Sigmoid colon (tissue), 7 donors: ENCODE results near the gene DROSHA. TPM values are rescaled to one million over a fixed set of nuclear protein-coding genes. Genes with fewer than 3 reads are reported as not detected.
"Not testable (repeated sequence)": the region's sequence is repeated elsewhere in the genome, so short reads cannot be mapped to it uniquely, and the experiment has no call there.

Experiments
- DNase-seq: peaks from one replicate; pipeline ENCODE4 v3.0.0-alpha.2; 2019
- H3K27ac ChIP-seq, 4 donors: fragments of 200-600 bp; sonication (generic); one replicate each; pipeline ENCODE4 v1.5.1; 2016 to 2019; ENCODE audit warnings: mild to moderate bottlenecking in 1 of 4
- H3K27me3 ChIP-seq, 3 donors: fragments of 200-600 bp; sonication (generic); one replicate each; pipeline ENCODE4 v1.5.1; 2019; ENCODE audit warnings: mild to moderate bottlenecking in 1 of 3
- H3K36me3 ChIP-seq, 4 donors: fragments of 200-600 bp; sonication (generic); one replicate each; pipeline ENCODE4 v1.5.1; 2016 to 2019
- H3K4me1 ChIP-seq, 4 donors: fragments of 200-600 bp; sonication (generic); one replicate each; pipeline ENCODE4 v1.5.1; 2017 to 2019
- H3K4me3 ChIP-seq, 4 donors: fragments of 200-600 bp; sonication (generic); one replicate each; pipeline ENCODE4 v1.5.1; 2017 to 2019; ENCODE audit warnings: mild to moderate bottlenecking in 2 of 4, moderate library complexity in 1 of 4
- H3K9me3 ChIP-seq, 4 donors: fragments of 200-600 bp in 3 of 4; sonication (generic) in 3 of 4; one replicate each; pipeline versions ENCODE4 v1.5.1 to v1.6.1; 2013 to 2019
- EP300 ChIP-seq, 4 donors: sonication (generic); formaldehyde crosslinking; IDR thresholded peaks; one replicate each; pipeline ENCODE4 v1.6.1; 2017; ENCODE audit warnings: antibody characterized with exemption in 4 of 4
- POLR2A ChIP-seq, 2 donors: fragments of 450-650 bp; IDR thresholded peaks; one replicate each; pipeline ENCODE4 v1.6.1; 2016; ENCODE audit warnings: antibody characterized with exemption in 2 of 2, mild to moderate bottlenecking in 2 of 2, moderate library complexity in 2 of 2
- POLR2AphosphoS5 ChIP-seq, 4 donors: sonication (generic); formaldehyde crosslinking; IDR thresholded peaks; one replicate each; pipeline ENCODE4 v1.6.1; 2017; ENCODE audit warnings: antibody characterized with exemption in 4 of 4
- WGBS, 2 donors: extraction: QIAGEN DNeasy Blood & Tissue Kit; methylation state at CpG; one replicate each; pipeline ENCODE4 v1.1.7; 2013; 5-methylcytosine and 5-hydroxymethylcytosine counted together
- intact Hi-C: fragments of 100-400 bp; cut with DNase I; formaldehyde crosslinking; loops from one replicate; pipeline ENCODE4 v1.15.1; 2023
- polyA plus RNA-seq, 3 donors: library from polyadenylated mRNA; stranded (reverse); fragments of 200-250 nt; gene quantifications; one replicate each; pipeline ENCODE4 v1.2.3, GENCODE V29; 2013
- total RNA-seq, 4 donors: library from RNA; depleted of rRNA; stranded (reverse); fragments of >200 nt; gene quantifications; one replicate each; pipeline ENCODE4 v1.1.0, GENCODE V29; 2016
- TF ChIP-seq, protein P1 (sequence below), 4 experiments: fragments of 450-650 bp in 3 of 4; fragments of 200-600 bp in 1 of 4; IDR thresholded peaks; one replicate each; pipeline ENCODE4 v1.5.1; 2016 to 2019; ENCODE audit warnings: antibody characterized with exemption in 4 of 4, mild to moderate bottlenecking in 3 of 4, moderate library complexity in 2 of 4
- donor health status: healthy with polysubstance abuse.
- donor health status: Bipolar disorder and iron deficiency.
- donor health status: healthy.

DROSHA gene
- total and polyA plus RNA-seq, 7 donors = 17.3 to 57.6 (median 28.6) TPM

DNA sequence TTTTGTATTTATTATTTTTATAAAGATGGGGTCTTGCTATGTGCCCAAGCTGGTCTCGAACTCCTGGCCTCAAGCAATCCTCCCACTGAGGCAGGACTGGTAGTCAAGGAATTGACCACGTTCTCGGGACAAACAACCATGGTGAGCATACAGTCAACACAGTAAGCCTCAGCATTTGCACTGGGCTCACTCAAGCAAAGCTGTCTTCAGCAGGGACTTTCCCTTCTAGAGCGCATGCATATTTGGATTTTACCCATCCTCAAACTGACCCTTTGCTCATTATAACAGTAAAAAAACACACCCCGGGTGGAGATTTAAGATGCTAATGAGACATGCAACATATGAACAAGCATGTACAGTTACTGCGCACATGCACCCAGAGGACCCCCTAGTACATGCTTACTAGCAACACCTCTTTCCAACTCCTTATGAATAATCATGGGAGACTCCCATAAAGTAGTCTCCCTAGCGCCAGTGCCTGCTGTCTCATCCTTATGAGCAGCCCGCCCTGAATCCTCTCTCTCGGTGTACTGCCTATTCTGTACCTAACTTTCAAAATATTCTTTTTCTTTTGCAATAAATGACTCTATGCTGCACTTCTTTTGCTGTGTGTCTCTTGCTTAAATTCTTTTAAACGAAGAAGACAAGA lies 41.7 kb upstream of the DROSHA start:
- Histone ChIP-seq H3K27ac (no peak overlapping the region), H3K36me3 (no peaks in the 10 kb centered on the region), H3K4me3 (no peak overlapping the region), H3K27me3 (no peaks in the 10 kb centered on the region), H3K4me1 (no peaks in the 10 kb centered on the region), H3K9me3 (no peaks in the 10 kb centered on the region)
- TF ChIP-seq, protein P1, sequence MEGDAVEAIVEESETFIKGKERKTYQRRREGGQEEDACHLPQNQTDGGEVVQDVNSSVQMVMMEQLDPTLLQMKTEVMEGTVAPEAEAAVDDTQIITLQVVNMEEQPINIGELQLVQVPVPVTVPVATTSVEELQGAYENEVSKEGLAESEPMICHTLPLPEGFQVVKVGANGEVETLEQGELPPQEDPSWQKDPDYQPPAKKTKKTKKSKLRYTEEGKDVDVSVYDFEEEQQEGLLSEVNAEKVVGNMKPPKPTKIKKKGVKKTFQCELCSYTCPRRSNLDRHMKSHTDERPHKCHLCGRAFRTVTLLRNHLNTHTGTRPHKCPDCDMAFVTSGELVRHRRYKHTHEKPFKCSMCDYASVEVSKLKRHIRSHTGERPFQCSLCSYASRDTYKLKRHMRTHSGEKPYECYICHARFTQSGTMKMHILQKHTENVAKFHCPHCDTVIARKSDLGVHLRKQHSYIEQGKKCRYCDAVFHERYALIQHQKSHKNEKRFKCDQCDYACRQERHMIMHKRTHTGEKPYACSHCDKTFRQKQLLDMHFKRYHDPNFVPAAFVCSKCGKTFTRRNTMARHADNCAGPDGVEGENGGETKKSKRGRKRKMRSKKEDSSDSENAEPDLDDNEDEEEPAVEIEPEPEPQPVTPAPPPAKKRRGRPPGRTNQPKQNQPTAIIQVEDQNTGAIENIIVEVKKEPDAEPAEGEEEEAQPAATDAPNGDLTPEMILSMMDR (IDR thresholded peaks at IDR 0.05) = no peak
- no peak for TF ChIP-seq POLR2AphosphoS5 (IDR thresholded peaks at IDR 0.05)
- TF ChIP-seq EP300 (IDR thresholded peaks at IDR 0.05) = no peak
- no peak for TF ChIP-seq POLR2A (IDR thresholded peaks at IDR 0.05)
- DNase-seq = no peak
- 85 to 91% methylated on average over 10 of the region's 10 CpGs for WGBS, 2 donors
- intact Hi-C loops = no loop called here

DNA sequence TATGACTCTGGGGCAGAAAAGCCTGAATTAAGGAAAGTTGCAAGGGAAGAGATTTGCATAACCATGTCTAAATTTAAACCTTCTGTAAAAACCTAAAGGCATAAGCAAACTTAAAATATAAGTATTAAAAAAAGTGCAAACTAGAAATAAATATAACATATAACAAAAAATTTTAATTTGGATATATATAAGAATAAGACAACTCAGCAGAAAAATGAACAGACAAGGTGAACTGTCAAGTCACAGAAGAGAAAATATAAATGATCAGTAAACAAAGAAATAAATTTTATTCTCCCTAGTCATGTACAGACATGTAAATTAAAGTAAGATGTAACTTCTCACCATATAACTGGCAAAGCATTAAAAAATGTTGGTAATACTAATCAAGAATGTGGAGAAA lies 37.2 kb upstream of the DROSHA start:
- no peaks in the 10 kb centered on the region for H3K36me3 ChIP-seq
- no peaks in the 10 kb centered on the region for H3K9me3 ChIP-seq
- H3K4me1 ChIP-seq = no peaks in the 10 kb centered on the region
- no peak for DNase-seq
- H3K4me3 ChIP-seq = no peak overlapping the region
- H3K27me3 ChIP-seq = no peaks in the 10 kb centered on the region
- no peak overlapping the region for H3K27ac ChIP-seq
- intact Hi-C loops = no loop called here
- TF ChIP-seq, protein P1 (IDR thresholded peaks at IDR 0.05) = no peak
- TF ChIP-seq POLR2AphosphoS5 (IDR thresholded peaks at IDR 0.05) = no peak
- no peak for TF ChIP-seq POLR2A (IDR thresholded peaks at IDR 0.05)
- TF ChIP-seq EP300 (IDR thresholded peaks at IDR 0.05) = no peak

DNA sequence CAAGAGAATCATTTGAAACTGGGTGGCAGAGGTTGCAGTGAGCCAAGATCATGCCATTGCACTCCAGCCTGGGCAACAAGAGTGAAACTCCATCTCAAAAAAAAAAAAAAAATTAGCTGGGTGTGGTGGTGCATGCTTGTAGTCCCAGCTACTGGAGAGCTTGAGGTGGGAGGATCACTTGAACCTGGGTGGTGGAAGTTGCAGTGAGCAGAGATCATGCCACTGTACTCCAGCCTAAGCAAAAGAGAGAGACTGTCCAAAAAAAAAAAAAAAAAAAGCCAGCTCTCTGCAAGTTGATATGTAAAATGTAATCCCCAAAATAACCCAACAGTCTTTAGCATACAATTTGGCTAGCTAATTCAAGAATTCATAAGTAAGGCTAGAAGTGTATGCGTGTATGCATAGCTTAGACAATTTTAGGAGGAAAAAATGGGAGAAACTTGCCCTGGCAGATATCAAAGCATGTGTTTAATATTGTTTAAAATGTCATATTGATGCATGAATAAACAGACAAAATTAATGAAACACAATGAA lies 36.5 kb upstream of the DROSHA start:
- H3K4me1 ChIP-seq = peaks cover 0 to 4% (median 4%) of the 10 kb centered on the region in 4 donors
- no peaks in the 10 kb centered on the region for H3K9me3 ChIP-seq
- TF ChIP-seq POLR2AphosphoS5 (IDR thresholded peaks at IDR 0.05) (no peak), EP300 (IDR thresholded peaks at IDR 0.05) (no peak)
- H3K27me3 ChIP-seq = no peaks in the 10 kb centered on the region
- DNase-seq = no peak
- no peak overlapping the region for H3K27ac ChIP-seq
- intact Hi-C loops = no loop called here
- no peaks in the 10 kb centered on the region for H3K36me3 ChIP-seq
- 90 to 91% methylated on average over 1 of the region's 1 CpG for WGBS, 2 donors
- H3K4me3 ChIP-seq = no peak overlapping the region

DNA sequence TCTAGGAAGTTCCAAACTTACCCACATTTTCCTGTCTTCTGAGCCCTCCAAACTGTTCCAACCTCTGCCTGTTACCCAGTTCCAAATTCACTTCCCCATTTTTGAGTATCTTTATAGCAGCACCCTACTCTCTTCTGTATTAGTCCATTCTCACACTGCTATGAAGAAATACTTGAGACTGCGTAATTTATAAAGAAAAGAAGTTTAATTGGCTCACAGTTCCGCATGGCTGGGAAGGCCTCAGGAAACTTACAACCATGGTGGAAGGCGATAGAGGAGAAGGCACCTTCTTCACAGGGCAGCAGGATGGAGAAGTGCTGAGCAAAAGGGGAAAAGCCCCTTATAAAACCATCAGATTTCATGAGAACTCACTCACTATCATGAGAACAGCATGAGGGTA lies 34.5 kb upstream of the DROSHA start:
- H3K4me1 ChIP-seq = peaks cover 0 to 22% (median 19%) of the 10 kb centered on the region in 4 donors
- H3K27ac ChIP-seq, H3K27me3 ChIP-seq, H3K4me3 ChIP-seq, H3K36me3 ChIP-seq, DNase-seq, intact Hi-C loops, H3K9me3 ChIP-seq: not testable (repeated sequence)
- WGBS, 2 donors = 84 to 95% methylated on average over 3 of the region's 3 CpGs

DNA sequence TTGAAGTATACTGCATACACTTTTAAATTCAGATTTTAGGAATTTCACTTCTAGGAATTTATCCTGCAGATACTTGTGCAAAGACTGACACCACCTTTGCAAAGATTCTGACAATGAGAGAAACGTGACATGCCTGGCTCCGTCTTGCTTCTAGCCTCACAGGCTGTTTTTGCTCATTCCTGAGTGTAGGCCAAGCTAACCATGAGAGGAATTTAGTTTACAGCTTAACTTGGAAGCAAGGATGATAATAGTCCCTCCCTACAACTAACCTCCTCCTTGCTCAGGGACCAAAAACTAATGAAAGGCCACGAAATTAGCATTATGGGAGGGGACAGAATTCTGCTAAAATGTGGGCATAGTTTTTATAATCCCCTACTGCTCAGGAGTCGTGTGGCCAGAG lies 31.3 kb upstream of the DROSHA start:
- intact Hi-C loops = no loop called here
- TF ChIP-seq, protein P1 (IDR thresholded peaks at IDR 0.05) = no peak
- TF ChIP-seq EP300 (IDR thresholded peaks at IDR 0.05) (no peak), POLR2A (IDR thresholded peaks at IDR 0.05) (no peak), POLR2AphosphoS5 (IDR thresholded peaks at IDR 0.05) (no peak)
- Histone ChIP-seq H3K27ac (no peak overlapping the region), H3K9me3 (no peaks in the 10 kb centered on the region), H3K4me3 (no peak overlapping the region), H3K36me3 (no peaks in the 10 kb centered on the region), H3K27me3 (no peaks in the 10 kb centered on the region), H3K4me1 (peaks cover 0 to 22% (median 19%) of the 10 kb centered on the region in 4 donors)
- DNase-seq = no peak
- 42 to 55% methylated on average over 4 of the region's 4 CpGs for WGBS, 2 donors

DNA sequence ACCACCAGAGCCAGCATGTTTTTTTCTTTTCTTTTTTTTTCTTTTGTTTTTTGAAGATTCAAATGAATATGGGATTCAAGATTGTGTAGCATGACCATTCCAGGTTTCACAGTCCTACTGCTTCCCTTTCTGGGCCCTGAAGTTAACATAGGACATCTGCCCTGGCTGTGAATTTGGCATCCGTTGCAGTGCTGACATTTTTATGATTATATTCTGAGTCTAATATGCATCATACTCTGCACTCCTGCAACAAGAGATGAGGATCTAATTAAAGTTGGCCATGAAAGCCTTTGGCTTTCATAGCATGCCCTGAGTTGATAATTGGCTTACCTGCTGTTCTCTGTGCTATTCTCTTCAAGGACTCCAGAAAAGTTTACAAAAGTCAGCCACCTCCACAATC lies 30.1 kb upstream of the DROSHA start:
- TF ChIP-seq EP300 (IDR thresholded peaks at IDR 0.05) (no peak), POLR2A (IDR thresholded peaks at IDR 0.05) (no peak), POLR2AphosphoS5 (IDR thresholded peaks at IDR 0.05) (peak in 2 of 4 donors; percentile 19 to 48)
- TF ChIP-seq, protein P1 (IDR thresholded peaks at IDR 0.05) = no peak
- H3K27me3 ChIP-seq = no peaks in the 10 kb centered on the region
- H3K4me1 ChIP-seq = peaks cover 0 to 22% (median 19%) of the 10 kb centered on the region in 4 donors
- H3K9me3 ChIP-seq = no peaks in the 10 kb centered on the region
- H3K36me3 ChIP-seq = peaks cover 0 to 3% (median 0%) of the 10 kb centered on the region in 4 donors
- H3K4me3 ChIP-seq = no peak overlapping the region
- intact Hi-C loops = no loop called here
- H3K27ac ChIP-seq = no peak overlapping the region
- no peak for DNase-seq
- WGBS, 2 donors = 70 to 72% methylated on average over 1 of the region's 1 CpG
